Panc1 (cell line): ENCODE data around the gene DSCAML1.

ENCODE experiments used
- CTCF ChIP-seq: fragments of 450-650 bp; IDR thresholded peaks from 2 replicates; pipeline ENCODE4 v1.5.1; 2017; ENCODE audit warnings: mild to moderate bottlenecking
- POLR2AphosphoS5 ChIP-seq: IDR thresholded peaks from 2 replicates; pipeline ENCODE4 v1.6.1; 2012; ENCODE audit warnings: mild to moderate bottlenecking, low read depth, low read length, moderate library complexity
- SIN3A ChIP-seq: IDR thresholded peaks from 2 replicates; pipeline ENCODE4 v1.6.1; 2012; ENCODE audit warnings: low read depth, mild to moderate bottlenecking, low read length, moderate library complexity, borderline replicate concordance; ENCODE audit not compliant: insufficient read depth
- TCF7L2 ChIP-seq: IDR thresholded peaks from 2 replicates; pipeline ENCODE4 v1.6.1; 2011; ENCODE audit warnings: mild to moderate bottlenecking, low read depth, low read length, inconsistent platforms
- TF ChIP-seq, protein P1 (sequence below), 2 experiments: IDR thresholded peaks; 2 replicates each; pipeline ENCODE4 v1.6.1; 2011 to 2012; ENCODE audit warnings: low read depth in 2 of 2, control low read depth in 1 of 2, low read length in 1 of 2, mild to moderate bottlenecking in 1 of 2, moderate library complexity in 1 of 2; ENCODE audit not compliant: insufficient read depth in 1 of 2

GRCh38 chr11:117647207-117647606 lies 149.8 kb downstream of the DSCAML1 start:
- TF ChIP-seq TCF7L2 (no peak), CTCF (no peak), POLR2AphosphoS5 (no peak), SIN3A (no peak)
- TF ChIP-seq, protein P1, sequence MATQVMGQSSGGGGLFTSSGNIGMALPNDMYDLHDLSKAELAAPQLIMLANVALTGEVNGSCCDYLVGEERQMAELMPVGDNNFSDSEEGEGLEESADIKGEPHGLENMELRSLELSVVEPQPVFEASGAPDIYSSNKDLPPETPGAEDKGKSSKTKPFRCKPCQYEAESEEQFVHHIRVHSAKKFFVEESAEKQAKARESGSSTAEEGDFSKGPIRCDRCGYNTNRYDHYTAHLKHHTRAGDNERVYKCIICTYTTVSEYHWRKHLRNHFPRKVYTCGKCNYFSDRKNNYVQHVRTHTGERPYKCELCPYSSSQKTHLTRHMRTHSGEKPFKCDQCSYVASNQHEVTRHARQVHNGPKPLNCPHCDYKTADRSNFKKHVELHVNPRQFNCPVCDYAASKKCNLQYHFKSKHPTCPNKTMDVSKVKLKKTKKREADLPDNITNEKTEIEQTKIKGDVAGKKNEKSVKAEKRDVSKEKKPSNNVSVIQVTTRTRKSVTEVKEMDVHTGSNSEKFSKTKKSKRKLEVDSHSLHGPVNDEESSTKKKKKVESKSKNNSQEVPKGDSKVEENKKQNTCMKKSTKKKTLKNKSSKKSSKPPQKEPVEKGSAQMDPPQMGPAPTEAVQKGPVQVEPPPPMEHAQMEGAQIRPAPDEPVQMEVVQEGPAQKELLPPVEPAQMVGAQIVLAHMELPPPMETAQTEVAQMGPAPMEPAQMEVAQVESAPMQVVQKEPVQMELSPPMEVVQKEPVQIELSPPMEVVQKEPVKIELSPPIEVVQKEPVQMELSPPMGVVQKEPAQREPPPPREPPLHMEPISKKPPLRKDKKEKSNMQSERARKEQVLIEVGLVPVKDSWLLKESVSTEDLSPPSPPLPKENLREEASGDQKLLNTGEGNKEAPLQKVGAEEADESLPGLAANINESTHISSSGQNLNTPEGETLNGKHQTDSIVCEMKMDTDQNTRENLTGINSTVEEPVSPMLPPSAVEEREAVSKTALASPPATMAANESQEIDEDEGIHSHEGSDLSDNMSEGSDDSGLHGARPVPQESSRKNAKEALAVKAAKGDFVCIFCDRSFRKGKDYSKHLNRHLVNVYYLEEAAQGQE (IDR thresholded peaks at IDR 0.05; ENCODE audit: insufficient read depth in 1 of 2, low read depth in 2 of 2, low read length in 1 of 2): no peak
